ENCODE measurements around the gene DYRK1B. TPM values are rescaled to one million over a fixed set of nuclear protein-coding genes. Genes with fewer than 3 reads are reported as not detected.

DYRK1B gene
- total RNA-seq, 1 donor from 2014 or later, result 90.7 TPM

GRCh38 chr19:39792999-39793546 is 40.9 kb downstream of the DYRK1B start:
- Mint-ChIP-seq H3K4me1 (ENCODE audit: low read depth) (no peaks in the 10 kb centered on the region), H3K4me3 (ENCODE audit: low read depth) (peak overlapping the region; percentile 24), H3K36me3 (ENCODE audit: insufficient read depth) (no peaks in the 10 kb centered on the region), H3K9me3 (ENCODE audit: low read depth) (peaks cover 3% of the 10 kb centered on the region), H3K27me3 (peaks cover 22% of the 10 kb centered on the region), H3K27ac (no peak overlapping the region)
- DNase-seq (ENCODE audit: low spot score, unreplicated experiment), result peak; percentile 67
- peak; percentile 98 for TF ChIP-seq CTCF (IDR thresholded peaks at IDR 0.05; ENCODE audit: unreplicated experiment)

- Mint-ChIP-seq H3K27me3 (peaks cover 31% of the 10 kb centered on the region), H3K9me3 (ENCODE audit: low read depth) (peaks cover 5% of the 10 kb centered on the region), H3K36me3 (ENCODE audit: insufficient read depth) (no peaks in the 10 kb centered on the region), H3K4me3 (ENCODE audit: low read depth) (no peak overlapping the region), H3K4me1 (ENCODE audit: low read depth) (no peaks in the 10 kb centered on the region), H3K27ac (no peak overlapping the region)
- no peak for DNase-seq (ENCODE audit: low spot score, unreplicated experiment)
- TF ChIP-seq CTCF (IDR thresholded peaks at IDR 0.05; ENCODE audit: unreplicated experiment), result no peak
Observed at GRCh38 chr19:39788244-39788643, 45.7 kb downstream of the DYRK1B start.

GRCh38 chr19:39780894-39781293 is 53.1 kb downstream of the DYRK1B start:
- Mint-ChIP-seq H3K4me3 (ENCODE audit: low read depth) (no peak overlapping the region), H3K36me3 (ENCODE audit: insufficient read depth) (no peaks in the 10 kb centered on the region), H3K4me1 (ENCODE audit: low read depth) (no peaks in the 10 kb centered on the region), H3K27me3 (peaks cover 49% of the 10 kb centered on the region), H3K27ac (no peak overlapping the region), H3K9me3 (ENCODE audit: low read depth) (no peaks in the 10 kb centered on the region)
- no peak for DNase-seq (ENCODE audit: low spot score, unreplicated experiment)
- no peak for TF ChIP-seq CTCF (IDR thresholded peaks at IDR 0.05; ENCODE audit: unreplicated experiment)

GRCh38 chr19:39778763-39779162 is 55.2 kb downstream of the DYRK1B start, which contains the start of gene LEUTX:
Gene LEUTX, plus strand, starts transcription at chr19:39778854. Its CDS starts 67 bp downstream, at chr19:39778921.
- no peak within 1 kb of the TSS for H3K4me3 Mint-ChIP-seq (ENCODE audit: low read depth)
- H3K27me3 Mint-ChIP-seq, result peaks cover 28% of the 10 kb centered on the region
- no peak for DNase-seq (ENCODE audit: low spot score, unreplicated experiment)
- no peaks in the 10 kb centered on the region for H3K36me3 Mint-ChIP-seq (ENCODE audit: insufficient read depth)
- H3K4me1 Mint-ChIP-seq (ENCODE audit: low read depth), result no peaks in the 10 kb centered on the region
- no peaks in the 10 kb centered on the region for H3K9me3 Mint-ChIP-seq (ENCODE audit: low read depth)
- no peak within 1 kb of the TSS for H3K27ac Mint-ChIP-seq
- TF ChIP-seq CTCF (IDR thresholded peaks at IDR 0.05; ENCODE audit: unreplicated experiment), result no peak

Small RNA genes within 50 kb of the gene (microRNA-seq; reads per million reads assigned to microRNA genes)
- gene MIR6719 (ENCODE audit: borderline number of aligned reads, unreplicated experiment), result not detected

Other genes starting within 250 kb of the DYRK1B start
- gene LGALS13, start 231.6 kb downstream of the DYRK1B start, total RNA-seq, result not detected in 2 replicates
- gene LGALS16, start 178.2 kb downstream of the DYRK1B start, total RNA-seq, result not detected in 2 replicates
- not detected in 2 replicates for gene LGALS14, start 129.7 kb downstream of the DYRK1B start, total RNA-seq
- not detected in 2 replicates for gene CLC, start 96.1 kb downstream of the DYRK1B start, total RNA-seq
- gene LEUTX, start 55.3 kb downstream of the DYRK1B start, total RNA-seq, result not detected in 2 replicates
- 250 and 271 TPM in 2 replicates for gene FBL, start 12.2 kb upstream of the DYRK1B start, total RNA-seq
- gene FCGBP, start 100.5 kb upstream of the DYRK1B start, total RNA-seq, result 0.80 and 1.2 TPM in 2 replicates
- 95.9 and 100 TPM in 2 replicates for gene PSMC4, start 137.0 kb upstream of the DYRK1B start, total RNA-seq
- gene ZNF546, start 162.9 kb upstream of the DYRK1B start, total RNA-seq, result 5.1 and 5.9 TPM in 2 replicates
- gene ZNF780B, start 222.1 kb upstream of the DYRK1B start, total RNA-seq, result 40.6 and 45.9 TPM in 2 replicates